Panc1 (cell line): ENCODE measurements around the gene FNDC4. TPM values are rescaled to one million over a fixed set of nuclear protein-coding genes. Genes with fewer than 3 reads are reported as not detected.

Source experiments
- ATAC-seq: fragments of 200-7000 bp; cut with Tn5 transposase; 2 replicates; pipeline ENCODE4 v1.9.1; 2020; ENCODE audit warnings: mild to moderate bottlenecking, moderate library complexity
- BruUV-seq: library from RNA; stranded (reverse); fragments of 400-500 nt; replicated peaks from 2 replicates; lab custom pipeline; 2021; lab: Mats Ljungman, UMichigan
- CTCF ChIA-PET: fragments of 300-600 bp; sonication (Branson Sonifier 250); formaldehyde crosslinking; loops from one replicate; lab custom pipeline; 2022; ENCODE audit warnings: antibody characterized with exemption; lab: Charles Lee
- POLR2A ChIA-PET: fragments of 300-600 bp; sonication (Branson Sonifier 250); formaldehyde crosslinking; loops from one replicate; lab custom pipeline; 2022; ENCODE audit warnings: antibody characterized with exemption; lab: Charles Lee
- DNase-seq: peaks from one replicate; pipeline ENCODE4 v3.0.0-alpha.2; 2010; ENCODE audit warnings: low read depth, low spot score
- H3K27ac ChIP-seq: 2 replicates; pipeline ENCODE4 v1.5.1; 2011; ENCODE audit warnings: mild to moderate bottlenecking, low read length, inconsistent platforms
- H3K27me3 ChIP-seq: fragments of 200-500 bp; sonication (Bioruptor generic); 2 replicates; pipeline ENCODE4 v1.6.0; 2014; ENCODE audit warnings: low read length, inconsistent platforms; ENCODE audit not compliant: control insufficient read depth, insufficient read depth
- H3K36me3 ChIP-seq: fragments of 200-500 bp; sonication (Bioruptor generic); 2 replicates; pipeline ENCODE4 v1.5.1; 2014; ENCODE audit warnings: inconsistent platforms, mild to moderate bottlenecking, low read length, moderate library complexity; ENCODE audit not compliant: control insufficient read depth, insufficient read depth
- H3K4me1 ChIP-seq: 2 replicates; pipeline ENCODE4 v1.5.1; 2011; ENCODE audit warnings: inconsistent platforms, mild to moderate bottlenecking, low read length, moderate library complexity; ENCODE audit not compliant: control insufficient read depth, insufficient read depth
- H3K4me3 ChIP-seq, 2 experiments: 2 replicates each; pipeline ENCODE4 v1.5.1; 2011 to 2012; ENCODE audit warnings: low read depth in 2 of 2, low read length in 2 of 2, mild to moderate bottlenecking in 2 of 2, inconsistent platforms in 1 of 2, moderate library complexity in 1 of 2
- H3K9me3 ChIP-seq: fragments of 200-500 bp; sonication (Bioruptor generic); 2 replicates; pipeline ENCODE4 v1.5.1; 2014; ENCODE audit warnings: low read depth, mild to moderate bottlenecking, inconsistent platforms, low read length, moderate library complexity; ENCODE audit not compliant: control insufficient read depth, insufficient read depth
- POLR2AphosphoS5 ChIP-seq: IDR thresholded peaks from 2 replicates; pipeline ENCODE4 v1.6.1; 2012; ENCODE audit warnings: mild to moderate bottlenecking, low read depth, low read length, moderate library complexity
- REST ChIP-seq, 2 experiments: IDR thresholded peaks; 2 replicates each; pipeline ENCODE4 v1.6.1; 2011 to 2012; ENCODE audit warnings: low read depth in 2 of 2, control low read depth in 1 of 2, low read length in 1 of 2, mild to moderate bottlenecking in 1 of 2, moderate library complexity in 1 of 2; ENCODE audit not compliant: insufficient read depth in 1 of 2
- SIN3A ChIP-seq: IDR thresholded peaks from 2 replicates; pipeline ENCODE4 v1.6.1; 2012; ENCODE audit warnings: low read depth, mild to moderate bottlenecking, low read length, moderate library complexity, borderline replicate concordance; ENCODE audit not compliant: insufficient read depth
- TCF7L2 ChIP-seq: IDR thresholded peaks from 2 replicates; pipeline ENCODE4 v1.6.1; 2011; ENCODE audit warnings: mild to moderate bottlenecking, low read depth, low read length, inconsistent platforms
- in situ Hi-C: cut with HindIII; loops from 2 replicates; pipeline ENCODE4 v1.10.0; 2016; ENCODE audit warnings: low sequenced_read_pairs, low pct_unique_long_range_greater_than_20kb
- intact Hi-C: fragments of 100-400 bp; cut with micrococcal nuclease; formaldehyde crosslinking; loops from one replicate; pipeline ENCODE4 v1.10.0; 2022; ENCODE audit not compliant: unreplicated experiment
- total RNA-seq: library from RNA; stranded (reverse); gene quantifications from one replicate; pipeline ENCODE4 v1.2.1, GENCODE V29; 2021; ENCODE audit not compliant: unreplicated experiment
- TF ChIP-seq, protein P1 (sequence below): fragments of 450-650 bp; IDR thresholded peaks from 2 replicates; pipeline ENCODE4 v1.5.1; 2017; ENCODE audit warnings: mild to moderate bottlenecking

FNDC4 gene
- total RNA-seq, 1 experiment from 2014 or later, result 1.3 TPM

- H3K36me3 ChIP-seq, result no peaks in the 10 kb centered on the region
- intact Hi-C loops, result no loop called here
- H3K27me3 ChIP-seq, result peaks cover 28% of the 10 kb centered on the region
- no TSS peak for BruUV-seq
- POLR2A ChIA-PET, result no interaction called here
- no peak overlapping the region for H3K4me3 ChIP-seq
- in situ Hi-C loops, result no loop called here
- DNase-seq (no peak), ATAC-seq (no peak)
- TF ChIP-seq, protein P1, sequence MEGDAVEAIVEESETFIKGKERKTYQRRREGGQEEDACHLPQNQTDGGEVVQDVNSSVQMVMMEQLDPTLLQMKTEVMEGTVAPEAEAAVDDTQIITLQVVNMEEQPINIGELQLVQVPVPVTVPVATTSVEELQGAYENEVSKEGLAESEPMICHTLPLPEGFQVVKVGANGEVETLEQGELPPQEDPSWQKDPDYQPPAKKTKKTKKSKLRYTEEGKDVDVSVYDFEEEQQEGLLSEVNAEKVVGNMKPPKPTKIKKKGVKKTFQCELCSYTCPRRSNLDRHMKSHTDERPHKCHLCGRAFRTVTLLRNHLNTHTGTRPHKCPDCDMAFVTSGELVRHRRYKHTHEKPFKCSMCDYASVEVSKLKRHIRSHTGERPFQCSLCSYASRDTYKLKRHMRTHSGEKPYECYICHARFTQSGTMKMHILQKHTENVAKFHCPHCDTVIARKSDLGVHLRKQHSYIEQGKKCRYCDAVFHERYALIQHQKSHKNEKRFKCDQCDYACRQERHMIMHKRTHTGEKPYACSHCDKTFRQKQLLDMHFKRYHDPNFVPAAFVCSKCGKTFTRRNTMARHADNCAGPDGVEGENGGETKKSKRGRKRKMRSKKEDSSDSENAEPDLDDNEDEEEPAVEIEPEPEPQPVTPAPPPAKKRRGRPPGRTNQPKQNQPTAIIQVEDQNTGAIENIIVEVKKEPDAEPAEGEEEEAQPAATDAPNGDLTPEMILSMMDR, result no peak
- TF ChIP-seq TCF7L2, result no peak
- CTCF ChIA-PET, result interaction anchor here (0.7 kb wide), 1 partner anchor 17 kb away, joined by 4 read pairs; no protein-coding TSS in a partner anchor
- no peak overlapping the region for H3K27ac ChIP-seq
- H3K4me1 ChIP-seq, result no peaks in the 10 kb centered on the region; the same call in 1 of the 2 replicates
- H3K9me3 ChIP-seq, result no peaks in the 10 kb centered on the region
Observed at GRCh38 chr2:27498975-27499374, 4.0 kb upstream of the FNDC4 start.

DNA sequence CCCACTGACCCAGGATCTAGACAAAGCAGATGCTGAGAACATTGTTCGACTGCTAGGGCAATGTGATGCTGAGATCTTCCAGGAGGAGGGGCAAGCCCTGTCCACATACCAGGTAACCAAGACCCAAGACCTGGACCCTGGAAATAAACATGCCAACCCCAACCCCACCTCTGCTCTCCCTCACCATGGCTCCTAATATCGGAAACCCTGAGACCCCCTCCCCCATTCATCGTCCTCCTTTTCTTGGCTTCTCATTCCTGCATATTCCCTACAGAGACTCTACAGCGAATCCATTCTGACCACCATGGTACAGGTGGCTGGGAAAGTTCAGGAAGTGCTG is 2.3 kb upstream of the FNDC4 start:
- H3K27ac ChIP-seq, result no peak overlapping the region
- intact Hi-C loops (no loop called here), in situ Hi-C loops (no loop called here)
- H3K9me3 ChIP-seq, result no peaks in the 10 kb centered on the region
- no TSS peak for BruUV-seq
- ChIA-PET CTCF (interaction anchor here (0.5 kb wide), 1 partner anchor 113 kb away, joined by 3 read pairs; no protein-coding TSS in a partner anchor), POLR2A (no interaction called here)
- H3K4me3 ChIP-seq, result no peak overlapping the region
- peaks cover 28% of the 10 kb centered on the region for H3K27me3 ChIP-seq
- no peak for DNase-seq
- TF ChIP-seq, protein P1, result no peak
- no peak for TF ChIP-seq POLR2AphosphoS5
- no peak for TF ChIP-seq SIN3A
- no peak for TF ChIP-seq REST (IDR thresholded peaks at IDR 0.05; ENCODE audit: insufficient read depth in 1 of 2, low read depth in 2 of 2, low read length in 1 of 2)
- no peak for TF ChIP-seq TCF7L2
- no peaks in the 10 kb centered on the region for H3K36me3 ChIP-seq
- H3K4me1 ChIP-seq, result no peaks in the 10 kb centered on the region; the same call in 1 of the 2 replicates
- no peak for ATAC-seq
